Smooth muscle cell (in vitro differentiated cells): Measurements from ENCODE around the gene GTSF1L. TPM values are rescaled to one million over a fixed set of nuclear protein-coding genes. Genes with fewer than 3 reads are reported as not detected.

ENCODE experiments used
- DNase-seq: peaks from one replicate; lab custom pipeline; 2025; ENCODE audit not compliant: unreplicated experiment; lab: John Stamatoyannopoulos, UW
- H2AFZ ChIP-seq: fragments of 200-600 bp; sonication (generic); 2 replicates; pipeline ENCODE4 v1.6.0; 2016; ENCODE audit warnings: antibody characterized with exemption, low read depth, mild to moderate bottlenecking
- H3F3A ChIP-seq: fragments of 200-600 bp; sonication (generic); 2 replicates; pipeline ENCODE4 v1.6.0; 2017; ENCODE audit warnings: antibody characterized with exemption, low read depth
- H3K27ac ChIP-seq: fragments of 200-600 bp; sonication (generic); 2 replicates; pipeline ENCODE4 v1.5.1; 2016; ENCODE audit warnings: low read depth, mild to moderate bottlenecking
- H3K27me3 ChIP-seq: fragments of 200-600 bp; sonication (generic); 2 replicates; pipeline ENCODE4 v1.6.1; 2016; ENCODE audit warnings: low read depth, mild to moderate bottlenecking
- H3K36me3 ChIP-seq: fragments of 200-600 bp; sonication (generic); 2 replicates; pipeline ENCODE4 v1.5.1; 2016; ENCODE audit warnings: low read depth
- H3K4me1 ChIP-seq: fragments of 200-600 bp; sonication (generic); 2 replicates; pipeline ENCODE4 v1.5.1; 2016; ENCODE audit warnings: low read depth
- H3K4me2 ChIP-seq: fragments of 200-600 bp; sonication (generic); 2 replicates; pipeline ENCODE4 v1.6.0; 2016; ENCODE audit warnings: mild to moderate bottlenecking
- H3K4me3 ChIP-seq: fragments of 200-600 bp; sonication (generic); 2 replicates; pipeline ENCODE4 v1.5.1; 2016; ENCODE audit warnings: mild to moderate bottlenecking
- H3K79me2 ChIP-seq: fragments of 200-600 bp; sonication (generic); 2 replicates; pipeline ENCODE4 v1.6.0; 2016; ENCODE audit warnings: low read depth, mild to moderate bottlenecking
- H3K9ac ChIP-seq: fragments of 200-600 bp; sonication (generic); 2 replicates; pipeline ENCODE4 v1.6.0; 2016; ENCODE audit warnings: low read depth
- H3K9me3 ChIP-seq: fragments of 200-600 bp; sonication (generic); replicated peaks from 2 replicates; pipeline ENCODE4 v1.5.1; 2016; ENCODE audit warnings: low read depth
- H4K20me1 ChIP-seq: fragments of 200-600 bp; sonication (generic); 2 replicates; pipeline ENCODE4 v1.6.0; 2016; ENCODE audit warnings: low read depth
- CTCF ChIP-seq: fragments of 200-600 bp; sonication (generic); IDR thresholded peaks from 2 replicates; pipeline ENCODE4 v1.5.1; 2017; ENCODE audit warnings: borderline replicate concordance, mild to moderate bottlenecking, antibody characterized with exemption; ENCODE audit not compliant: insufficient read depth, poor library complexity, severe bottlenecking
- WGBS: methylation state at CpG from one replicate; pipeline ENCODE4 v1.1.7; 2016; ENCODE audit warnings: low lambda C conversion rate; 5-methylcytosine and 5-hydroxymethylcytosine counted together
- polyA plus RNA-seq: library from polyadenylated mRNA; unstranded; fragments of >200 nt; fragmentation: Nextera tagmentation; extraction: Ambion mirVana; gene quantifications from 2 replicates; pipeline ENCODE4 v1.2.1, GENCODE V29; 2016
- total RNA-seq: library from RNA; depleted of rRNA; stranded (reverse); fragments of >200 nt; gene quantifications from 2 replicates; pipeline ENCODE4 v1.2.3, GENCODE V29; 2014

GTSF1L gene
- total and polyA plus RNA-seq, 2 experiments from 2014 or later = not detected

DNA sequence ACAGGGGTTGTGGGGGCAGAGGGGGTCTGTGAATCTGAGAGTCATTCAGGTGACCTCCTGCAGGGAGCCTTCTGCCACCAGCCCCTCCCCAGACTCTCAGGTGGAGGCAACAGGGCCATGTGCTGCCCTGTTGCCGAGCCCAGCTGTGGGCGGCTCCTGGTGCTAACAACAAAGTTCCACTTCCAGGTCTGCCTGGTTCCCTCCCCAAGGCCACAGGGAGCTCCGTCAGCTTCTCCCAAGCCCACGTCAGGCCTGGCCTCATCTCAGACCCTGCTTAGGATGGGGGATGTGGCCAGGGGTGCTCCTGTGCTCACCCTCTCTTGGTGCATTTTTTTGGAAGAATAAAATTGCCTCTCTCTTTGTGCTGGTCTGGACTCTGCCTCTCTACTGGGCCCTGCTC, 10.7 kb downstream of the GTSF1L start:
- no peak overlapping the region for H2AFZ ChIP-seq
- no peaks in the 10 kb centered on the region for H3K79me2 ChIP-seq
- no peaks in the 10 kb centered on the region for H3K4me1 ChIP-seq
- DNase-seq = no peak
- H3K36me3 ChIP-seq = no peaks in the 10 kb centered on the region
- H3K4me2 ChIP-seq = no peak overlapping the region
- WGBS = 96% methylated on average over 3 of the region's 4 CpGs
- no peak overlapping the region for H3K4me3 ChIP-seq
- no peak overlapping the region for H3K9ac ChIP-seq
- no peaks in the 10 kb centered on the region for H4K20me1 ChIP-seq
- H3F3A ChIP-seq = no peaks in the 10 kb centered on the region
- no peaks in the 10 kb centered on the region for H3K27me3 ChIP-seq
- H3K27ac ChIP-seq = no peak overlapping the region
- no peak for TF ChIP-seq CTCF
- no peaks in the 10 kb centered on the region for H3K9me3 ChIP-seq

DNA sequence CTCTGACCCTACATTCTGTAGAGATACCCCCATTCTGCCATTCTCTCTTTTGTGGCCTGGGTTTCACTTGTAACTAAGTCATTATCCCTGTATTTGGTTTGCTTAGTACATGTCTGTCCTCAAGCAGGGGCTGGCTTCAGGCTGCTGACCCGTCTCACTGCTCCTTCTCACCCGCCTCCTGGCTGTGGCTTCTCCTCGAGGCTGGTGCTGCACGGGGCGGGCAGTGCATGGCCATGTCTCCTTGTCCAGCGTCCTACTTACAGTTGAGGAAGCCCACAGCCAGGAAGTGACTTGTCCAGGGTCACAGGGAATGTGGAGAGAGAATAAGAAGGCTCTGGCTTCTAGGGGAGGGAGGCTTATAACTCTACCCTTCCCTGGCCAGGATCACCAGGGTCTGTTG, 11.3 kb downstream of the GTSF1L start:
- DNase-seq = no peak
- H3F3A ChIP-seq = no peaks in the 10 kb centered on the region
- H3K4me3 ChIP-seq = no peak overlapping the region
- no peak overlapping the region for H3K9ac ChIP-seq
- H3K27ac ChIP-seq = no peak overlapping the region
- H4K20me1 ChIP-seq = no peaks in the 10 kb centered on the region
- 97% methylated on average over 6 of the region's 6 CpGs for WGBS
- no peaks in the 10 kb centered on the region for H3K27me3 ChIP-seq
- TF ChIP-seq CTCF = no peak
- no peaks in the 10 kb centered on the region for H3K4me1 ChIP-seq
- no peak overlapping the region for H2AFZ ChIP-seq
- H3K36me3 ChIP-seq = no peaks in the 10 kb centered on the region
- no peaks in the 10 kb centered on the region for H3K9me3 ChIP-seq
- H3K79me2 ChIP-seq = no peaks in the 10 kb centered on the region
- no peak overlapping the region for H3K4me2 ChIP-seq

GRCh38 chr20:43715044-43715443, 11.8 kb downstream of the GTSF1L start:
- H3K27ac ChIP-seq = no peak overlapping the region
- H3K4me1 ChIP-seq = no peaks in the 10 kb centered on the region
- H3K27me3 ChIP-seq = no peaks in the 10 kb centered on the region
- no peak for DNase-seq
- H3K9me3 ChIP-seq = no peaks in the 10 kb centered on the region
- no peaks in the 10 kb centered on the region for H3K36me3 ChIP-seq
- no peak overlapping the region for H3K4me3 ChIP-seq
- WGBS = over 99% methylated on average over 9 of the region's 9 CpGs
- no peak overlapping the region for H3K4me2 ChIP-seq
- H4K20me1 ChIP-seq = no peaks in the 10 kb centered on the region
- H3K9ac ChIP-seq = no peak overlapping the region
- no peak overlapping the region for H2AFZ ChIP-seq
- H3F3A ChIP-seq = no peaks in the 10 kb centered on the region
- H3K79me2 ChIP-seq = no peaks in the 10 kb centered on the region
- TF ChIP-seq CTCF = no peak

- no peak for DNase-seq
- H3K9ac ChIP-seq = no peak overlapping the region
- H3K79me2 ChIP-seq = no peaks in the 10 kb centered on the region
- no peaks in the 10 kb centered on the region for H3K4me1 ChIP-seq
- H3K4me2 ChIP-seq = no peak overlapping the region
- no peaks in the 10 kb centered on the region for H4K20me1 ChIP-seq
- H3K27me3 ChIP-seq = no peaks in the 10 kb centered on the region
- H3K27ac ChIP-seq = no peak overlapping the region
- no peaks in the 10 kb centered on the region for H3K36me3 ChIP-seq
- H3F3A ChIP-seq = no peaks in the 10 kb centered on the region
- WGBS = 96% methylated on average over 15 of the region's 15 CpGs
- H2AFZ ChIP-seq = no peak overlapping the region
- no peak overlapping the region for H3K4me3 ChIP-seq
- H3K9me3 ChIP-seq = no peaks in the 10 kb centered on the region
- TF ChIP-seq CTCF = no peak
These were observed 15.6 kb downstream of the GTSF1L start for GRCh38 chr20:43711098-43711654.
